Measurements from ENCODE around the gene ZMYND10. TPM values are rescaled to one million over a fixed set of nuclear protein-coding genes. Genes with fewer than 3 reads are reported as not detected.

Gene ZMYND10
- total RNA-seq, 1 donor from 2014 or later, result 0.39 TPM

GRCh38 chr3:50331364-50331907 is 14.1 kb downstream of the ZMYND10 start:
- Histone ChIP-seq H3K4me2 (ENCODE audit: low read length) (no peak overlapping the region), H3K9me3 (ENCODE audit: insufficient read depth, low read depth, low read length) (no peaks in the 10 kb centered on the region), H3K4me1 (ENCODE audit: insufficient read depth, low read length) (peaks cover 39% of the 10 kb centered on the region), H3K9ac (ENCODE audit: low read length) (no peak overlapping the region), H3K27me3 (ENCODE audit: insufficient read depth, low read length) (no peaks in the 10 kb centered on the region), H3K79me2 (ENCODE audit: insufficient read depth, low read length) (peaks cover 82% of the 10 kb centered on the region), H2AFZ (ENCODE audit: low read depth, low read length) (no peak overlapping the region), H3K27ac (ENCODE audit: low read depth, low read length) (no peak overlapping the region), H3K4me3 (ENCODE audit: insufficient read depth, low read depth, low read length) (no peak overlapping the region), H3K36me3 (ENCODE audit: insufficient read depth, low read length) (peaks cover 29% of the 10 kb centered on the region), H4K20me1 (ENCODE audit: insufficient read depth, low read length) (peaks cover 66% of the 10 kb centered on the region)
- Mint-ChIP-seq H3K27ac (ENCODE audit: unreplicated experiment) (no peak overlapping the region), H3K36me3 (ENCODE audit: low read depth, unreplicated experiment) (peaks cover 9% of the 10 kb centered on the region), H3K9me3 (ENCODE audit: unreplicated experiment) (no peaks in the 10 kb centered on the region), H3K4me1 (ENCODE audit: low read depth, unreplicated experiment) (peaks cover 24% of the 10 kb centered on the region), H3K27me3 (ENCODE audit: low read depth, unreplicated experiment) (no peaks in the 10 kb centered on the region), H3K4me3 (ENCODE audit: unreplicated experiment) (no peak overlapping the region)
- FAIRE-seq, result no peak
- DNase-seq (ENCODE audit: low read depth), result no peak
- no peak for TF ChIP-seq CTCF (IDR thresholded peaks at IDR 0.05; ENCODE audit: insufficient read depth, low read depth, low read length)
- TF ChIP-seq EZH2 (IDR thresholded peaks at IDR 0.05; ENCODE audit: insufficient read depth, low read length), result no peak

- peaks cover 78% of the 10 kb centered on the region for H3K79me2 ChIP-seq (ENCODE audit: insufficient read depth, low read length)
These were observed 15.2 kb downstream of the ZMYND10 start for GRCh38 chr3:50330330-50330729.

More at GRCh38 chr3:50330330-50330729, 15.2 kb downstream of the ZMYND10 start:
- no peak for DNase-seq (ENCODE audit: low read depth)
- no peak overlapping the region for H3K4me2 ChIP-seq (ENCODE audit: low read length)
- Mint-ChIP-seq H3K9me3 (ENCODE audit: unreplicated experiment) (no peaks in the 10 kb centered on the region), H3K36me3 (ENCODE audit: low read depth, unreplicated experiment) (peaks cover 10% of the 10 kb centered on the region), H3K27ac (ENCODE audit: unreplicated experiment) (no peak overlapping the region), H3K27me3 (ENCODE audit: low read depth, unreplicated experiment) (no peaks in the 10 kb centered on the region), H3K4me1 (ENCODE audit: low read depth, unreplicated experiment) (peaks cover 22% of the 10 kb centered on the region), H3K4me3 (ENCODE audit: unreplicated experiment) (no peak overlapping the region)
- H3K4me1 ChIP-seq (ENCODE audit: insufficient read depth, low read length), result peaks cover 30% of the 10 kb centered on the region
- no peak overlapping the region for H2AFZ ChIP-seq (ENCODE audit: low read depth, low read length)
- TF ChIP-seq EZH2 (IDR thresholded peaks at IDR 0.05; ENCODE audit: insufficient read depth, low read length) (no peak), CTCF (IDR thresholded peaks at IDR 0.05; ENCODE audit: insufficient read depth, low read depth, low read length) (no peak)
- peaks cover 55% of the 10 kb centered on the region for H4K20me1 ChIP-seq (ENCODE audit: insufficient read depth, low read length)
- H3K9ac ChIP-seq (ENCODE audit: low read length), result no peak overlapping the region
- no peak overlapping the region for H3K27ac ChIP-seq (ENCODE audit: low read depth, low read length)
- peaks cover 29% of the 10 kb centered on the region for H3K36me3 ChIP-seq (ENCODE audit: insufficient read depth, low read length)
- H3K4me3 ChIP-seq (ENCODE audit: insufficient read depth, low read depth, low read length), result no peak overlapping the region
- H3K9me3 ChIP-seq (ENCODE audit: insufficient read depth, low read depth, low read length), result no peaks in the 10 kb centered on the region
- H3K27me3 ChIP-seq (ENCODE audit: insufficient read depth, low read length), result no peaks in the 10 kb centered on the region
- FAIRE-seq, result no peak

All from astrocyte (in vitro differentiated cells and primary cell).